ENCODE results near the gene GOLGA6L6.
"Not testable (repeated sequence)": the region's sequence is repeated elsewhere in the genome, so short reads cannot be mapped to it uniquely, and the experiment has no call there.

GRCh38 chr15:20541700-20542099 is at the start of gene GOLGA6L6:
- TF ChIP-seq CTCF, EZH2, EZH2phosphoT487 (IDR thresholded peaks at IDR 0.05): not testable (repeated sequence)
